ENCODE data around the gene CDKL5.

Gene CDKL5

GRCh38 chrX:18698737-18699650 is 273.6 kb downstream of the CDKL5 start:
- TF ChIP-seq, protein P1, sequence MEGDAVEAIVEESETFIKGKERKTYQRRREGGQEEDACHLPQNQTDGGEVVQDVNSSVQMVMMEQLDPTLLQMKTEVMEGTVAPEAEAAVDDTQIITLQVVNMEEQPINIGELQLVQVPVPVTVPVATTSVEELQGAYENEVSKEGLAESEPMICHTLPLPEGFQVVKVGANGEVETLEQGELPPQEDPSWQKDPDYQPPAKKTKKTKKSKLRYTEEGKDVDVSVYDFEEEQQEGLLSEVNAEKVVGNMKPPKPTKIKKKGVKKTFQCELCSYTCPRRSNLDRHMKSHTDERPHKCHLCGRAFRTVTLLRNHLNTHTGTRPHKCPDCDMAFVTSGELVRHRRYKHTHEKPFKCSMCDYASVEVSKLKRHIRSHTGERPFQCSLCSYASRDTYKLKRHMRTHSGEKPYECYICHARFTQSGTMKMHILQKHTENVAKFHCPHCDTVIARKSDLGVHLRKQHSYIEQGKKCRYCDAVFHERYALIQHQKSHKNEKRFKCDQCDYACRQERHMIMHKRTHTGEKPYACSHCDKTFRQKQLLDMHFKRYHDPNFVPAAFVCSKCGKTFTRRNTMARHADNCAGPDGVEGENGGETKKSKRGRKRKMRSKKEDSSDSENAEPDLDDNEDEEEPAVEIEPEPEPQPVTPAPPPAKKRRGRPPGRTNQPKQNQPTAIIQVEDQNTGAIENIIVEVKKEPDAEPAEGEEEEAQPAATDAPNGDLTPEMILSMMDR (conservative IDR thresholded peaks at IDR 0.05; ENCODE audit: low read depth, low read length): no peak
- DNase-seq (ENCODE audit: low read depth): no peak
- no peak overlapping the region for H3K4me3 ChIP-seq (ENCODE audit: low read length)

DNA sequence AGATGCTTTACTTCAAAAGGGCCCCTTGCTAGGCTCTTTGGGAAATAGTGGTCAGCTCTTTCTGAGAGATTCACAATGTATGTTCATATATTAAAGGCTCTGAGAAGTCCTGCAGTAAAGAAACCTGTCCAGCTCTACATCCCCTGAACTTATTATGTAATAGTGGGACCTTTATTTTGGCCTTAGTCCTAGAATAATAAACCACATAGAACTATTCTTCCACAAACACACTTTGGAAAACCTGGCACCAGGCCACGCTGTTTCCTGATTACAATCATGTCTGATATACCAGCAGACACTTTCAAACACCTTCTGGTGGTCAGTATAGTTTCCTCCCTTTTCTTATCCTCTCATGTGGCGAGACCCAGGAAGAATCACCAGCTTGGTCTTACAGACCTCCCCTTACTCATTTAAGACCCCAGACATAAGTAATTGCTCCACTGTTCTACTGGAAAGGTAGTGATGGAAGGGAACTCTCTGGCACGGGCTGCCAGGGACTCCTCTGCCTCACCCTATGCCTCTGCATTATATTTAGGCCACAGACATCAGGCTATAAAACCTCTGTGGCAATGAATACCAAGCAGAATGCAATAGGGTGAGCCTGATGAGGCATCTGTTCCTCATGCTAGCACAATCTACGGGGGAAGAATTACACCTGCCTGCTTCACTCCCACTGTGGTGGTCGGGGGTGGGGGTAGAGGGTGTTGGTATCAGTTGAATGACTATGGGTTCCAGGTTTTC is 276.4 kb downstream of the CDKL5 start:
- TF ChIP-seq, protein P1 (conservative IDR thresholded peaks at IDR 0.05; ENCODE audit: low read depth, low read length): no peak
- H3K4me3 ChIP-seq (ENCODE audit: low read length): no peak overlapping the region
- DNase-seq (ENCODE audit: low read depth): no peak

GRCh38 chrX:18702362-18703195 is 277.2 kb downstream of the CDKL5 start:
- TF ChIP-seq, protein P1 (conservative IDR thresholded peaks at IDR 0.05; ENCODE audit: low read depth, low read length): no peak
- H3K4me3 ChIP-seq (ENCODE audit: low read length): no peak overlapping the region
- peak; percentile 9 for DNase-seq (ENCODE audit: low read depth)
